Keratinocyte (primary cell): ENCODE results near the gene ASCL2. TPM values are rescaled to one million over a fixed set of nuclear protein-coding genes. Genes with fewer than 3 reads are reported as not detected.

Experiments used
- DNase-seq: peaks from one replicate; pipeline ENCODE4 v3.0.0-alpha.2; 2011; ENCODE audit warnings: low read depth, missing footprints, low spot score
- FAIRE-seq: peaks from 2 replicates; lab custom pipeline; 2011; peaks lifted over from hg19 to GRCh38; lab: Jason Lieb, UNC
- H2AFZ ChIP-seq: 2 replicates; pipeline ENCODE4 v1.6.0; 2012; ENCODE audit warnings: low read length, control low read depth, inconsistent platforms; ENCODE audit not compliant: control insufficient read depth
- H3K27ac ChIP-seq: 2 replicates; pipeline ENCODE4 v1.5.1; 2011; ENCODE audit warnings: low read length; ENCODE audit not compliant: control insufficient read depth, insufficient read depth
- H3K27me3 ChIP-seq: 3 replicates; pipeline ENCODE4 v1.6.0; 2011; ENCODE audit warnings: low read length; ENCODE audit not compliant: control insufficient read depth, insufficient read depth; ENCODE audit errors: extremely low read depth
- H3K36me3 ChIP-seq, 2 experiments: 2 replicates in 1 of 2; 3 replicates in 1 of 2; pipeline ENCODE4 v1.5.1; 2011; ENCODE audit warnings: low read length in 2 of 2, mild to moderate bottlenecking in 1 of 2; ENCODE audit not compliant: control insufficient read depth in 2 of 2, insufficient read depth in 2 of 2; ENCODE audit errors: extremely low read depth in 1 of 2
- H3K4me1 ChIP-seq: 3 replicates; pipeline ENCODE4 v1.5.1; 2011; ENCODE audit warnings: low read length; ENCODE audit not compliant: control insufficient read depth, insufficient read depth; ENCODE audit errors: extremely low read depth
- H3K4me2 ChIP-seq: 3 replicates; pipeline ENCODE4 v1.6.0; 2011; ENCODE audit warnings: low read depth, low read length; ENCODE audit not compliant: control insufficient read depth, insufficient read depth; ENCODE audit errors: extremely low read depth
- H3K4me3 ChIP-seq, 3 experiments: fragments of 200-600 bp in 1 of 3; sonication (generic) in 1 of 3; 2 replicates in 2 of 3; 3 replicates in 1 of 3; pipeline ENCODE4 v1.5.1; 2011 to 2016; ENCODE audit warnings: low read length in 3 of 3, mild to moderate bottlenecking in 3 of 3, control low read depth in 2 of 3, inconsistent platforms in 1 of 3, low read depth in 1 of 3, mixed read lengths in 1 of 3, mixed run types in 1 of 3, moderate library complexity in 1 of 3; ENCODE audit not compliant: control insufficient read depth in 2 of 3, insufficient read depth in 2 of 3; ENCODE audit errors: extremely low read depth in 1 of 3
- H3K79me2 ChIP-seq: 2 replicates; pipeline ENCODE4 v1.6.0; 2012; ENCODE audit warnings: low read length; ENCODE audit not compliant: control insufficient read depth, insufficient read depth
- H3K9ac ChIP-seq: 3 replicates; pipeline ENCODE4 v1.6.0; 2011; ENCODE audit warnings: low read length; ENCODE audit not compliant: control insufficient read depth, insufficient read depth; ENCODE audit errors: extremely low read depth
- H3K9me1 ChIP-seq: 3 replicates; pipeline ENCODE4 v1.6.0; 2011; ENCODE audit warnings: low read length; ENCODE audit not compliant: control insufficient read depth, insufficient read depth; ENCODE audit errors: extremely low read depth
- H3K9me3 ChIP-seq: 2 replicates; pipeline ENCODE4 v1.5.1; 2012; ENCODE audit warnings: low read depth, low read length; ENCODE audit not compliant: control insufficient read depth
- H4K20me1 ChIP-seq: 3 replicates; pipeline ENCODE4 v1.6.0; 2011; ENCODE audit warnings: low read length; ENCODE audit not compliant: control insufficient read depth, insufficient read depth; ENCODE audit errors: extremely low read depth
- EZH2 ChIP-seq: IDR thresholded peaks from one replicate; pipeline ENCODE4 v1.6.1; 2012; ENCODE audit warnings: inconsistent platforms, mild to moderate bottlenecking, low read length, moderate library complexity
- dilution Hi-C: fragments of 300-500 bp; cut with MboI; formaldehyde crosslinking; loops from one replicate; pipeline ENCODE4 v1.7.0; 2020; ENCODE audit warnings: low sequenced_read_pairs; ENCODE audit not compliant: extremely low pct_ligation_motif_present
- polyA plus RNA-seq, 5 experiments: library from polyadenylated mRNA; depleted of rRNA in 3 of 5; stranded (reverse) in 3 of 5; stranded (forward) in 1 of 5; unstranded in 1 of 5; fragments of >200 nt; gene quantifications; 1 replicate in 1 of 5; 2 replicates in 3 of 5; 3 replicates in 1 of 5; pipeline versions ENCODE4 v1.2.1 to v1.2.3, GENCODE V29; 2011 to 2012; ENCODE audit warnings: missing spikeins in 2 of 5, low read depth in 1 of 5, low replicate concordance in 1 of 5
- TF ChIP-seq, protein P1 (sequence below), 3 experiments: IDR thresholded peaks in 1 of 3; conservative IDR thresholded peaks in 1 of 3; optimal IDR thresholded peaks in 1 of 3; 2 replicates in 2 of 3; 3 replicates in 1 of 3; pipeline versions ENCODE3 to v1.5.1; 2011; ENCODE audit warnings: low read length in 3 of 3, mild to moderate bottlenecking in 3 of 3, moderate library complexity in 2 of 3, control low read depth in 1 of 3, inconsistent platforms in 1 of 3; ENCODE audit not compliant: insufficient read depth in 2 of 3; ENCODE audit errors: extremely low read depth in 1 of 3

Gene ASCL2
- polyA plus RNA-seq, 1 donor (not counting 4 experiments of a cell fraction or from before 2014, with no cell fraction given), result 0.26 TPM

DNA sequence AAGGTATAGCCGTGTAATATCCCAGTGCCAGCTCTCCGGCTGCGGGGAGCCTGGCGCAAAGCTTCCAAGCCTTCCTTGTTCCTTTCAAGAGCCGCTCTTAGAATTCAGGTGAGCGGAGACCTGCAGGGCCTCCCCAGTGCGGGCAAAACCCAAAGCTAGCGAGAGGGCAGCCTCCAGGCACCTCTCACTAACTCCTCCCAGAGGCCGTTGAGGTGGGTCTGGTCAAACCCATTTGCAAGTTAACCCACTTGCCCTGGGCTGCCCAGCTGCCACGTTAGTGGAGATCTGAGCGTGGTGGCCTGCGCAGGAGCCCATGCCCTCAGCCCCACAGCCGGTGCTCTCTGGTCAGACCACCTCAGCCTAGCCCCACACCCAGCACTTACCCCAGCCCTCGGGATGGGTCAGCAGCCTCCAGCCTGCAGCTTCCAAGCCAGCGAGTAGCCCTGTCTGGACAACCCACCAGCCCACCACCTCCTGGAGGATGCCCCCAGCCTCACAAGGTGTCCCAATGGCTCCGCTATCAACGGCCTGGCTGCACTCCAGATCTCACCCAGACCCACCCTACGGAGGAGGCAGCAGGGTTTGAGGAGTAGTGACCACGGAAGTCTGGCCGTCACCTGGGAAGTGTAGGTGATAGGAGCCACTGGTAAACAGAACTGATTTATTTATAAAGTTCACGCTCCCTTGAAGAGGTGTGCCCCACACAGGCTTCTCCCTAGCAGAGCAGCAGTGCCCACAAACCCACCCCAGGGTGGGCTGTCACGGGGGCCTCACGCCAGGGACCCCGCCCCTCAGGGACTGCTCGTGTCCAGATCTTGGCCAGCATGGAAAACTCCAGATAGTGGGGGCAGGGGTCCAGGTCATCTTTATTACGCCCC lies 2.3 kb downstream of the ASCL2 start:
- Histone ChIP-seq H4K20me1 (no peaks in the 10 kb centered on the region), H3K27ac (no peak overlapping the region), H3K79me2 (no peaks in the 10 kb centered on the region), H3K9me1 (no peaks in the 10 kb centered on the region), H3K4me3 (no peak overlapping the region), H3K4me2 (peak overlapping the region; percentile 16), H3K36me3 (no peaks in the 10 kb centered on the region), H3K9me3 (no peaks in the 10 kb centered on the region), H2AFZ (no peak overlapping the region), H3K27me3 (peaks cover 34% of the 10 kb centered on the region), H3K4me1 (peaks cover 3% of the 10 kb centered on the region), H3K9ac (no peak overlapping the region)
- FAIRE-seq, result no peak
- TF ChIP-seq EZH2, result no peak
- TF ChIP-seq, protein P1, sequence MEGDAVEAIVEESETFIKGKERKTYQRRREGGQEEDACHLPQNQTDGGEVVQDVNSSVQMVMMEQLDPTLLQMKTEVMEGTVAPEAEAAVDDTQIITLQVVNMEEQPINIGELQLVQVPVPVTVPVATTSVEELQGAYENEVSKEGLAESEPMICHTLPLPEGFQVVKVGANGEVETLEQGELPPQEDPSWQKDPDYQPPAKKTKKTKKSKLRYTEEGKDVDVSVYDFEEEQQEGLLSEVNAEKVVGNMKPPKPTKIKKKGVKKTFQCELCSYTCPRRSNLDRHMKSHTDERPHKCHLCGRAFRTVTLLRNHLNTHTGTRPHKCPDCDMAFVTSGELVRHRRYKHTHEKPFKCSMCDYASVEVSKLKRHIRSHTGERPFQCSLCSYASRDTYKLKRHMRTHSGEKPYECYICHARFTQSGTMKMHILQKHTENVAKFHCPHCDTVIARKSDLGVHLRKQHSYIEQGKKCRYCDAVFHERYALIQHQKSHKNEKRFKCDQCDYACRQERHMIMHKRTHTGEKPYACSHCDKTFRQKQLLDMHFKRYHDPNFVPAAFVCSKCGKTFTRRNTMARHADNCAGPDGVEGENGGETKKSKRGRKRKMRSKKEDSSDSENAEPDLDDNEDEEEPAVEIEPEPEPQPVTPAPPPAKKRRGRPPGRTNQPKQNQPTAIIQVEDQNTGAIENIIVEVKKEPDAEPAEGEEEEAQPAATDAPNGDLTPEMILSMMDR (optimal IDR thresholded peaks at IDR 0.05 in 1 of 3, IDR thresholded peaks at IDR 0.05 in 1 of 3, conservative IDR thresholded peaks at IDR 0.05 in 1 of 3; ENCODE audit: extremely low read depth in 1 of 3, insufficient read depth in 2 of 3, low read length in 3 of 3), result no peak
- no peak for DNase-seq
- dilution Hi-C loops, result no loop called here

DNA sequence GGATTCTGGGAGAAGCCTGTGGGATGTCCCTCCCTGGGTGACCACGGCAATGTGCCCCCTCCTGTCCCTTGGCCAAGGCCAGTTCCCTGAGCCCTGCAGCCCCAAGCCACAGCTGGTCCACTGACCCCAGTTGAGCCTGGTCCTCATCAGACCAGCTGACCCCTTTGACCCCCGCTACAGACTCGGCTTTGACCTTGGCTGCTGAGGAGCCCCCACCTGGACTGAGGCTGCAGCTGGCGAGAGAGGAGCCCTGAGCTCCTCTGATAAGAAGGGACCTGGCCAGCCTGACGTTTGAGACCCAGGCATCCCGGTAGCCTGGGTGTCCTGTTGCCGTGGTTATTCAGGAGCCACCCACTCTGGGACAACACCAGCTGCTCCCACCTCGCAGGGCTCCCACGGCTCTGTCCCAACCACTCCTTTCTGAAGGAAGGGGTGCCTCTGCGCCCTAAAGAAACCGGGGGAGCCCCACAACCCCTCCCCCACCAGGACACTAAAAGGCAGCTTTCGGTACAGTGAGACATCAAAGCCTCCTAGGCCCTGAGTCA lies 3.0 kb downstream of the ASCL2 start:
- DNase-seq, result no peak
- Histone ChIP-seq H3K4me1 (peaks cover 3% of the 10 kb centered on the region), H3K79me2 (no peaks in the 10 kb centered on the region), H3K9me1 (no peaks in the 10 kb centered on the region), H3K27ac (no peak overlapping the region), H4K20me1 (no peaks in the 10 kb centered on the region), H3K36me3 (no peaks in the 10 kb centered on the region), H3K4me3 (no peak overlapping the region), H3K27me3 (peaks cover 30% of the 10 kb centered on the region), H3K9me3 (no peaks in the 10 kb centered on the region), H3K4me2 (no peak overlapping the region), H2AFZ (no peak overlapping the region), H3K9ac (no peak overlapping the region)
- no peak for FAIRE-seq
- dilution Hi-C loops, result no loop called here
- TF ChIP-seq, protein P1 (optimal IDR thresholded peaks at IDR 0.05 in 1 of 3, IDR thresholded peaks at IDR 0.05 in 1 of 3, conservative IDR thresholded peaks at IDR 0.05 in 1 of 3; ENCODE audit: extremely low read depth in 1 of 3, insufficient read depth in 2 of 3, low read length in 3 of 3), result no peak
- no peak for TF ChIP-seq EZH2
